Measurements from ENCODE around the gene MLLT11. TPM values are rescaled to one million over a fixed set of nuclear protein-coding genes. Genes with fewer than 3 reads are reported as not detected.

The MLLT11 gene
- total RNA-seq, 2 donors from 2014 or later = 0.42 to 1.3 TPM

DNA sequence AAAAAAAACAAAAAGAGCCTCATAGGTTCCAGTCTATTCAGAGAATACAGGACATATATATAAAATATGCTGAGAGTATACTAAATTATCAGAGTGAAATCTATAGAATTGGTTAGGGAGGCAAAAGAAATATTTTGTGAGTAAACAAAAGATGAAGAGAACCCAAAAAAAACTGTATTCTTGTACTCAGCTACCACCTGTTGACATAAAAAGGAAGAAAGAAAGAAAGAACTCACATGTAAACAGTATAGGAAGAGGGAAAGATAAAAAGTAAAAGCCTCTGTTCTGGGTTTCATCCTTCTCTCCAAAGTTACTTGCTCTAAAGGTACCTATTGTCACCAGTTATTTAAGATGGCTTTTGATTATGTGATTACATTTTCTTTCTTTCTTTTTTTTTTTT lies 33.7 kb upstream of the MLLT11 start:
- Histone ChIP-seq H3K36me3 (peaks cover 3% of the 10 kb centered on the region), H3K4me3 (no peak overlapping the region), H3K9ac (ENCODE audit: low read depth in 2 of 2, low read length in 2 of 2) (no peak overlapping the region), H3K9me3 (no peaks in the 10 kb centered on the region), H3K4me1 (no peaks in the 10 kb centered on the region), H3K27ac (no peak overlapping the region), H3K27me3 (no peaks in the 10 kb centered on the region)
- intact Hi-C loops (cut with DNase I) = loop anchor here (10.0 kb wide), 1 partner anchor 128 kb away; the partner anchor contains the start of gene TNFAIP8L2
- TF ChIP-seq, protein P1, sequence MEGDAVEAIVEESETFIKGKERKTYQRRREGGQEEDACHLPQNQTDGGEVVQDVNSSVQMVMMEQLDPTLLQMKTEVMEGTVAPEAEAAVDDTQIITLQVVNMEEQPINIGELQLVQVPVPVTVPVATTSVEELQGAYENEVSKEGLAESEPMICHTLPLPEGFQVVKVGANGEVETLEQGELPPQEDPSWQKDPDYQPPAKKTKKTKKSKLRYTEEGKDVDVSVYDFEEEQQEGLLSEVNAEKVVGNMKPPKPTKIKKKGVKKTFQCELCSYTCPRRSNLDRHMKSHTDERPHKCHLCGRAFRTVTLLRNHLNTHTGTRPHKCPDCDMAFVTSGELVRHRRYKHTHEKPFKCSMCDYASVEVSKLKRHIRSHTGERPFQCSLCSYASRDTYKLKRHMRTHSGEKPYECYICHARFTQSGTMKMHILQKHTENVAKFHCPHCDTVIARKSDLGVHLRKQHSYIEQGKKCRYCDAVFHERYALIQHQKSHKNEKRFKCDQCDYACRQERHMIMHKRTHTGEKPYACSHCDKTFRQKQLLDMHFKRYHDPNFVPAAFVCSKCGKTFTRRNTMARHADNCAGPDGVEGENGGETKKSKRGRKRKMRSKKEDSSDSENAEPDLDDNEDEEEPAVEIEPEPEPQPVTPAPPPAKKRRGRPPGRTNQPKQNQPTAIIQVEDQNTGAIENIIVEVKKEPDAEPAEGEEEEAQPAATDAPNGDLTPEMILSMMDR (IDR thresholded peaks at IDR 0.05) = no peak
- DNase-seq = no peak

DNA sequence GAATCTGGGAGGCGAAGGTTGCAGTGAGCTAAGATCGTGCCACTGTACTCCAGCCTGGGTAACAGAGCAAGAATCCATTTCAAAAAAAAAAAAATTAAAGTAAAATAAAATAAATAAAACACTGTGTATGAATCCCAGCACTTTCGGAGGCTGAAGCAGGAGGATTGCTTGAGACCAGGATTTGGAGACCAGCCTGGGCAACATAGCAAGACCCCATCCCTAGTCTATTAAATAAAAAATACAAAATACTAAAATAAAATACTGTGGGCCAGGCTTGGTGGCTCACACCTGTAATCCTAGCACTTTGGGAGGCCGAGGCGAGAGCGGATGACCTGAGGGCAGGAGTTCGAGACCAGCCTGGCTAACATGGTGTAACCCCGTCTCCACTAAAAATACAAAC lies 28.0 kb upstream of the MLLT11 start:
- no peak overlapping the region for H3K9ac ChIP-seq (ENCODE audit: low read depth in 2 of 2, low read length in 2 of 2)
- TF ChIP-seq, protein P1 (IDR thresholded peaks at IDR 0.05) = no peak
- peaks cover 5% of the 10 kb centered on the region for H3K36me3 ChIP-seq
- H3K4me3 ChIP-seq = no peak overlapping the region
- H3K27me3 ChIP-seq = no peaks in the 10 kb centered on the region
- intact Hi-C loops (cut with DNase I) = no loop called here
- H3K27ac ChIP-seq = no peak overlapping the region
- H3K4me1 ChIP-seq = no peaks in the 10 kb centered on the region
- no peaks in the 10 kb centered on the region for H3K9me3 ChIP-seq
- DNase-seq = no peak

DNA sequence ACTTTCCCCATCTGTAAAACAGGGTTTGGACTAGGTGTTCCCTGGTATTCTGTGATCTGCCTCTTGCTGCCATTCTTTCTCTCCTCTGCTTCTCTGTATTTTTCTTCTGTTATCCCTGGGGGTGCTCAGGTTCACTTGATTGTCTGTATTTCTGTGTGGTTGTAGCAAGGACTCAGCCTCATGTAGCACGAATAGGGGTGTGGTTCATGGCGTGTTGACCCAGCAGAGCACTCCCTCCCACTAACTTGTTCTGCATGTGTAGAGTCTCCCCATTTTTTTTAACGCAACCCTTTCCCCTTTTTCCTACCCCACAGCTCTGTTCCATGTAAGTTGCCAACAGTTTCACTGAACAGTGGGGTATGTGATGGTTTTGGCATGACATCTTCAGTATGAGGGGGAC lies 25.0 kb upstream of the MLLT11 start:
- Histone ChIP-seq H3K36me3 (peaks cover 5% of the 10 kb centered on the region), H3K27me3 (no peaks in the 10 kb centered on the region), H3K27ac (no peak overlapping the region), H3K4me3 (no peak overlapping the region), H3K4me1 (no peaks in the 10 kb centered on the region), H3K9ac (ENCODE audit: low read depth in 2 of 2, low read length in 2 of 2) (no peak overlapping the region), H3K9me3 (no peaks in the 10 kb centered on the region)
- DNase-seq = no peak
- intact Hi-C loops (cut with DNase I) = no loop called here
- TF ChIP-seq, protein P1 (IDR thresholded peaks at IDR 0.05) = no peak

DNA sequence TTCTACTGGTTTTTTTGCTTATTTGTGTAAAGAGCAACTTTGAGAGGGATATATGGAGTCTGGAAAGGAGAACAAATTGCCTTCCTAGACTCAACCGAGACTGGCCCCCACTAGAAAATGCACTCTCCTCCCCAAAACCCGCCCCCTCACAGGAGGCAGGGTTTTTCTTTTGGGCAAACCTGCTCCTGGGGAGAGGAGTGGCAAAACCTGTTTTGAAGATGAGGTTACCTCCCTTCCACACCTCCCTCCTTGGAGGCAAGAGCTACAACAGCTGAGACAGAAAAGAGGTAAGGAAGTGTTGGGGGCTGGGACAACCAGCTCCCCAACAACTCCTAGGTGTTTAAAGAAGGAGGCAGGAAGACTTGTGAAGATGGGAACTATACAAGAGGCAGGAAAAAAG lies 23.8 kb upstream of the MLLT11 start, which contains the start of gene BNIPL:
TSS of gene BNIPL (plus strand) at position 231 of the 400 bp plus-strand sequence. CDS start at position 371, 140 bp downstream.
- Histone ChIP-seq H3K4me1 (no peaks in the 10 kb centered on the region), H3K27me3 (no peaks in the 10 kb centered on the region), H3K9ac (ENCODE audit: low read depth in 2 of 2, low read length in 2 of 2) (no peak within 1 kb of the TSS), H3K27ac (no peak within 1 kb of the TSS), H3K9me3 (no peaks in the 10 kb centered on the region), H3K4me3 (no peak within 1 kb of the TSS), H3K36me3 (peaks cover 5% of the 10 kb centered on the region)
- DNase-seq = no peak
- intact Hi-C loops (cut with DNase I) = no loop called here
- TF ChIP-seq, protein P1 (IDR thresholded peaks at IDR 0.05) = no peak

DNA sequence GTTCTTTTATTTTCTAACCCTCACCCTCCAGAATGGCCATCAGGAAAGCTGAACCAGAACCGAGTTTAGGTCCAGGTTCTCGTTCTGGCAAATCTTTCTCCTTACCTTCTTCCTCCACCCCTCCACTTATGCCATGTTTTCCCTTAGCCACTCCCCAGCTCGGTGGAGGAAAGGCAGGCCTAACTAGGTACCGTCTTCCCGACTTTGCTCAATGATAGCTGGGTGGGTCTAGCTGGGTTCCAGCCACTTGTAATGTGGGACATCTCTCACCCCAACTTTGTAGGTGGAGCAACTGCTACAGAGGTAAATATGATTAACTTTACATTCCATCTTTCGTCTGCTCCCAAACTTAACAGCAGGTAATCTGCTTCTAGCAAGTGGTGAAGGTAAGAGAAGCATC lies 23.2 kb upstream of the MLLT11 start:
- H3K27me3 ChIP-seq = no peaks in the 10 kb centered on the region
- no peak overlapping the region for H3K4me3 ChIP-seq
- TF ChIP-seq, protein P1 (IDR thresholded peaks at IDR 0.05) = no peak
- peaks cover 5% of the 10 kb centered on the region for H3K36me3 ChIP-seq
- no peak for DNase-seq
- no peak overlapping the region for H3K9ac ChIP-seq (ENCODE audit: low read depth in 2 of 2, low read length in 2 of 2)
- no peaks in the 10 kb centered on the region for H3K4me1 ChIP-seq
- no peak overlapping the region for H3K27ac ChIP-seq
- intact Hi-C loops (cut with DNase I) = no loop called here
- H3K9me3 ChIP-seq = no peaks in the 10 kb centered on the region
